GM12892 (cell line): ENCODE data around the gene HECW1.

ENCODE experiments used
- POLR2A ChIP-seq: IDR thresholded peaks from 2 replicates; pipeline ENCODE4 v1.6.1; 2011; ENCODE audit warnings: low read depth, low read length, control low read depth
- POLR2AphosphoS5 ChIP-seq: IDR thresholded peaks from 2 replicates; pipeline ENCODE4 v1.6.1; 2011; ENCODE audit warnings: low read depth, low read length, control low read depth

GRCh38 chr7:43308913-43309705, 196.7 kb downstream of the HECW1 start:
- TF ChIP-seq POLR2A = no peak
- TF ChIP-seq POLR2AphosphoS5 = no peak
